WERI-Rb-1 (cell line): Measurements from ENCODE around the gene UNC13B.

Source experiments
- DNase-seq: peaks from one replicate; pipeline ENCODE4 v3.0.0-alpha.2; 2020
- H3K27ac ChIP-seq: fragments of 250-450 bp; sonication (Bioruptor Pico); 2 replicates; pipeline ENCODE4 v1.5.1; 2020; ENCODE audit warnings: mild to moderate bottlenecking, moderate library complexity
- H3K27me3 ChIP-seq: fragments of 250-450 bp; sonication (Bioruptor Pico); 2 replicates; pipeline ENCODE4 v1.5.1; 2021; ENCODE audit warnings: mild to moderate bottlenecking, low read depth, moderate library complexity; ENCODE audit not compliant: insufficient read depth, severe bottlenecking
- H3K36me3 ChIP-seq: fragments of 250-450 bp; sonication (Bioruptor Pico); 2 replicates; pipeline ENCODE4 v1.5.1; 2020; ENCODE audit warnings: mild to moderate bottlenecking, moderate library complexity
- H3K4me3 ChIP-seq: 2 replicates; pipeline ENCODE4 v1.5.1; 2011; ENCODE audit warnings: low read depth, mild to moderate bottlenecking, control low read depth, low read length
- H3K9me3 ChIP-seq: fragments of 250-450 bp; sonication (Bioruptor Pico); 2 replicates; pipeline ENCODE4 v1.5.1; 2021; ENCODE audit warnings: mild to moderate bottlenecking, moderate library complexity; ENCODE audit not compliant: severe bottlenecking
- CTCF ChIP-seq: IDR thresholded peaks from 2 replicates; pipeline ENCODE4 v1.5.1; 2011; ENCODE audit warnings: low read depth, mild to moderate bottlenecking, control low read depth, inconsistent platforms, low read length

The UNC13B gene

DNA sequence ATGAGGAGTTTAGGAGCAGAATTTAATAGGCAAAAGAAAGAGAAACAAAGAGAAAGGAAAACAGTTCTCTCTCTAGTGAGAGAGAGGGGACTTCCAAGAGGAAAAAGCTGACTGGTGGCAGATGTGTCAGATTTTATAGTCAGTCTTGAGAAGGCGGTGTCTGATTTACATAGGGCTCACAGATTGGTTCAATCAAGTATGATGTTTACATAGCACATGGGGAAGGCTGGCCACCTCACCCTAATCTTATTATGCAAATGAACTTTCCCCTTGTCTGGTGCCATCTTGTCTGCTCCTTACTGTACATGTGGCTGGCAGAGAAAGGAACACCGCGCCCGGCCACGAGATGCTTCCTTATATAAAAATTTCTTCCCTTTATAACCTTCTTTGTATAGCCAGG lies 24.7 kb downstream of the UNC13B start:
- no peaks in the 10 kb centered on the region for H3K27me3 ChIP-seq
- H3K9me3 ChIP-seq: peaks cover 3% of the 10 kb centered on the region
- no peak for DNase-seq

DNA sequence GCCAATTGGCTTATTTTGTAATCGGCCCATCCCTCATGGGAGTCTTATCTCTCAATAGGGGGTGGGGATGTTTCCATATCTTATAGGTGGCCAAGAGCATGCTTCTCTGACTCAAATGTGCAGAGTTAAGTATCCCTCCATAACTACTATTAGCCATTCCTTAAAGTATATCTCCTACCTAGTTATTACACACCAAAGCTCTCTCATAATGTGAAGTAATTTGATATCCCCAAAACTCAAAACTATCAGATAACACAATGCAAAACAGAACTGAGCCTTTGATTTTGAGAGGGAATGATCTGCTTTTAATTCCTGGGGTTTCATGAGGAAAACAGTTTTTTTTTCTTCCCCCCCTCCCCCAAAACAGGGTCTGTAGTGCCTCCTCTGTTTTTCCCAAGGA lies 28.4 kb downstream of the UNC13B start:
- Histone ChIP-seq H3K9me3 (peaks cover 18% of the 10 kb centered on the region), H3K27me3 (no peaks in the 10 kb centered on the region), H3K36me3 (no peaks in the 10 kb centered on the region), H3K27ac (no peak overlapping the region), H3K4me3 (no peak overlapping the region)
- no peak for DNase-seq
- no peak for TF ChIP-seq CTCF

More for the DNA sequence above, 24.7 kb downstream of the UNC13B start:
- Histone ChIP-seq H3K4me3 (no peak overlapping the region), H3K27ac (no peak overlapping the region), H3K36me3 (no peaks in the 10 kb centered on the region)
- no peak for TF ChIP-seq CTCF

DNA sequence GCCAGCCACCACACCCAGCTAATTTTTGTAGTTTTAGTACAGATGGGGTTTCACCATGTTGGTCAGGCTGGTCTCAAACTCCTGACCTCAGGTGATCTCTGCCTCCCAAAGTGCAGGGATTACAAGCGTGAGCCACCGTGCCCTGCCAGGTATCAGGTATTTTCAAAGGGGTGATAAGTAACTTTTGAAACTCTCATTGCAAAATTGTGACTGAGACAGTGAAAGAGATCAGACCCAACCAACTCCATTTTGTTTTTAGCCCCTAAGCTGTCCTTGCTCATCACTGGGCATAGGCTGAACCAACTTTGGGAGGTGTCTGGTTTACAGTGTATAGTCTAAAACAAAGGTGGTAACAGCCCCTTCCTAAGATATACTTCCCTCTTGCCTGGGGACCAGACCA lies 29.3 kb downstream of the UNC13B start:
- no peak overlapping the region for H3K27ac ChIP-seq
- no peak for DNase-seq
- no peaks in the 10 kb centered on the region for H3K36me3 ChIP-seq
- H3K9me3 ChIP-seq: peaks cover 18% of the 10 kb centered on the region
- H3K4me3 ChIP-seq: no peak overlapping the region
- no peaks in the 10 kb centered on the region for H3K27me3 ChIP-seq
- TF ChIP-seq CTCF: no peak

GRCh38 chr9:35193762-35194161 lies 32.0 kb downstream of the UNC13B start:
- no peak overlapping the region for H3K27ac ChIP-seq
- no peak overlapping the region for H3K4me3 ChIP-seq
- no peak for TF ChIP-seq CTCF
- peaks cover 18% of the 10 kb centered on the region for H3K9me3 ChIP-seq
- no peak for DNase-seq
- H3K36me3 ChIP-seq: no peaks in the 10 kb centered on the region
- H3K27me3 ChIP-seq: no peaks in the 10 kb centered on the region

DNA sequence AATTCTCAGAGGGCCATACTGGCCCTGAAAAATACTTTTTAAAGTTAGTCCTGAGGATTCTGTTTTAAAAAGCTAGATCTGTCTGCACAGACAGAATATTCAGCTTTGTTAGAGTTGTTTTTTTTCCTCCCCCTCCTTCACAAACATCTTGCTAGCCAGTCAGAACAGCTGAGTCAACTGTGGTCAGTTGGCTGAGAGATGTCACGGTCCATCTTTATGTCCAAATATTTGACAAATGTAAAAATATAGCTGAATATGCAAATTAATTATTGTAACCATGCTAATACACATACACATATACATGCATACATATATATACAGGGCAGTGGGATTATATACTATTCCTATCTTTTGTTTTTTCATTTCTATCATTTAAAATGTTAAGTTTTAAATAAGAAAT lies 33.9 kb downstream of the UNC13B start:
- H3K4me3 ChIP-seq: no peak overlapping the region
- DNase-seq: no peak
- H3K27me3 ChIP-seq: no peaks in the 10 kb centered on the region
- TF ChIP-seq CTCF: no peak
- H3K36me3 ChIP-seq: no peaks in the 10 kb centered on the region
- no peak overlapping the region for H3K27ac ChIP-seq
- H3K9me3 ChIP-seq: peaks cover 18% of the 10 kb centered on the region

DNA sequence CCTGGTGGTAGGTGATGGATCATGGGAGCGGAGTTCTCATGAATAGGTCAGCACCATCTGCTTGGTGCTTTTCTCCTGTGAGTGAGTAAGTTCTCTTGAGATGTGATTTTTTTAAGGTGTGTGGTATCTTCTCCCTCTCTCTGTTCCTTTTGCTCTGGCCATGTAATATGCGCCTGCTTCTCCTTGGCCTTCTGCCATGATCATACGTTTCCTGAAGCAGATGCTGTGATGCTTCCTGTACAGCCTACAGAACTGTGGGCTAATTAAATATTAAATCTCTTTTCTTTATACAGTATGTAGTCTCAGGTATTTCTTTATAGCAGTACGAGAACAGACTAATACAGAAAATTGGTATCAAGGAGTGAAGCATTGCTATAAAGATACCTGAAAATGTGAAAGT lies 36.4 kb downstream of the UNC13B start:
- no peaks in the 10 kb centered on the region for H3K36me3 ChIP-seq
- no peak for TF ChIP-seq CTCF
- no peak overlapping the region for H3K27ac ChIP-seq
- H3K9me3 ChIP-seq: peaks cover 1% of the 10 kb centered on the region
- H3K27me3 ChIP-seq: no peaks in the 10 kb centered on the region
- no peak for DNase-seq
- no peak overlapping the region for H3K4me3 ChIP-seq
